Astrocyte (in vitro differentiated cells and primary cell): ENCODE data around the gene ANKH.

Experiments
- EZH2 ChIP-seq: IDR thresholded peaks from 2 replicates; pipeline ENCODE4 v1.6.1; 2012; ENCODE audit warnings: mild to moderate bottlenecking, low read length, inconsistent platforms; ENCODE audit not compliant: insufficient read depth
- TF ChIP-seq, protein P1 (sequence below): IDR thresholded peaks from 2 replicates; pipeline ENCODE4 v1.5.1; 2011; ENCODE audit warnings: low read depth, mild to moderate bottlenecking, inconsistent platforms, low read length, moderate library complexity; ENCODE audit not compliant: insufficient read depth

DNA sequence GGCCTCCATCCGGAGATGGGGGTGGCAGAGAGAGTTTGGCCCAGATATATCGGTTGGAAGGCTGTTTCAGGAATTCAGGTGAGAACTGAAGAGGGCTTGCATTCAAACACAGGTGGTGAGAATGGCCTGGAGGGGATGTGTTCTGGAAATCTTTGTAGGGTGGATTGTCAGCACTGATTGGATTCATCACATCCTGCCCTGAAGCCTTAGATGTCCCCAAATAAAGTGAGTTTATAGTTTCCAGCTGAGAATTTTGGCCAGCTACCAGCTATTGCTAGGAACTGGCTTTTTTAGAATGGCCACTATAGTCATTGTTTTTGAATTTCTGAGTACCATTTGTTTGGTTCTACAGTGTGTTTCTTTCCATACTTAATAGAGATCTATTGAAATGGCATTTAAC, 46.1 kb upstream of the ANKH start:
- no peak for TF ChIP-seq EZH2
- TF ChIP-seq, protein P1, sequence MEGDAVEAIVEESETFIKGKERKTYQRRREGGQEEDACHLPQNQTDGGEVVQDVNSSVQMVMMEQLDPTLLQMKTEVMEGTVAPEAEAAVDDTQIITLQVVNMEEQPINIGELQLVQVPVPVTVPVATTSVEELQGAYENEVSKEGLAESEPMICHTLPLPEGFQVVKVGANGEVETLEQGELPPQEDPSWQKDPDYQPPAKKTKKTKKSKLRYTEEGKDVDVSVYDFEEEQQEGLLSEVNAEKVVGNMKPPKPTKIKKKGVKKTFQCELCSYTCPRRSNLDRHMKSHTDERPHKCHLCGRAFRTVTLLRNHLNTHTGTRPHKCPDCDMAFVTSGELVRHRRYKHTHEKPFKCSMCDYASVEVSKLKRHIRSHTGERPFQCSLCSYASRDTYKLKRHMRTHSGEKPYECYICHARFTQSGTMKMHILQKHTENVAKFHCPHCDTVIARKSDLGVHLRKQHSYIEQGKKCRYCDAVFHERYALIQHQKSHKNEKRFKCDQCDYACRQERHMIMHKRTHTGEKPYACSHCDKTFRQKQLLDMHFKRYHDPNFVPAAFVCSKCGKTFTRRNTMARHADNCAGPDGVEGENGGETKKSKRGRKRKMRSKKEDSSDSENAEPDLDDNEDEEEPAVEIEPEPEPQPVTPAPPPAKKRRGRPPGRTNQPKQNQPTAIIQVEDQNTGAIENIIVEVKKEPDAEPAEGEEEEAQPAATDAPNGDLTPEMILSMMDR = no peak
